GM06990 (cell line): ENCODE data around the gene KLHL30.

ENCODE experiments used
- DNase-seq: peaks from one replicate; pipeline ENCODE4 v3.0.0-alpha.2; 2011; ENCODE audit not compliant: insufficient read length; ENCODE audit errors: extremely low read depth
- H3K27me3 ChIP-seq: replicated peaks from 2 replicates; pipeline ENCODE4 v1.6.0; 2011; ENCODE audit warnings: low read length; ENCODE audit not compliant: control insufficient read depth, insufficient read depth
- H3K36me3 ChIP-seq: 2 replicates; pipeline ENCODE4 v1.5.1; 2011; ENCODE audit warnings: low read length; ENCODE audit not compliant: control insufficient read depth, insufficient read depth
- H3K4me3 ChIP-seq: replicated peaks from 2 replicates; pipeline ENCODE4 v1.5.1; 2011; ENCODE audit warnings: low read depth, mild to moderate bottlenecking, control low read depth, low read length
- TF ChIP-seq, protein P1 (sequence below): IDR thresholded peaks from 2 replicates; pipeline ENCODE4 v1.5.1; 2011; ENCODE audit warnings: low read length, control low read depth, mild to moderate bottlenecking, inconsistent platforms; ENCODE audit not compliant: insufficient read depth, poor library complexity, severe bottlenecking

KLHL30 gene

DNA sequence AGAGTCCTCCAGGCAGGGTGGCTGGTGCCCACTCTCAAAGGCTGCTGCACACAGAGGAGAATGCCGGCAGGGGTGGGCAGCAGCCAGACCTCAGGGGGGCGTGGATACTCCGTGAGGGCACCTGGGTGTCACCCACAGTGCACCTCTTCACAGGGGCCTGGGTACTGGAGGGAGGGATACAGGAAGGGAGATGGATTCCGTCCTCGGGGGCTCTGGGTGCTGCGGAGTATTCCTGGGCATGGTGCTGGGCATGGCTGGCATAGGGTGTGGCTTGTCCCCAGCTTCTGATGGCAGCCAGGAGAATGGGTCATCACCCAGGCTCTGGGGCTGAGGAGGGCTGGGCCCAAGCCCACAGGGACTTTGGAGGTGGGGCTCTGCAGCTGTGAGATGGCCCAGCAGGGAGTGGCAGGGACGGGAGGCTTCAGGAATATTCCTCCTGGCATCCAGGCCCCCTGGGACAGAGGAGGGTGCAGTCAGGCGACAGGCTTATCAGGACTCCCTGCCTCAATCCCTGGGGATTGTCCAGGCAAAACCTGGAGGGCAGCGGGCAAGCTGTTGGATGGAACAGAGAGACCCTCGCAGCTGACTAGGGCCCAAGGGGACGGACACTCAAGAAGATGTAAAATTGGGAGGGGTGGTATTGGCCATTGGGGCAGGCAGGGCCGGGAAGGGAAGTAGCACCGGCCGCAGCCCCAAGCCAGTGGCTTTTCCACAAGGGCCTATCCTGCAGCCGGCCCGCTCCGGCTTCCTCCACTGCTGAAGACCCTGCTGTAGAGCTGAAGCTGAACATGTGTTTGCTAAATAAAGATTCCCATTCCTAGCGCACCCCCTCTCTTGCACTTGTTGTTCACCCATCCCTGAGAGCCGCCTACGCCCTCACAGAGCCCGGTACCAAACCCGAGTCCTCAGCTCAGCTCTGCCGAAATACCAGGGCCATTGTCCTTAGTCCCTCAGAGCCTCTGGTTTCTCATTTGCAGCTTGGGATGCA is 5.7 kb upstream of the KLHL30 start:
- Histone ChIP-seq H3K4me3 (no peak overlapping the region), H3K36me3 (no peaks in the 10 kb centered on the region; the same call in 1 of the 2 replicates), H3K27me3 (no peaks in the 10 kb centered on the region)
- DNase-seq: no peak
- TF ChIP-seq, protein P1, sequence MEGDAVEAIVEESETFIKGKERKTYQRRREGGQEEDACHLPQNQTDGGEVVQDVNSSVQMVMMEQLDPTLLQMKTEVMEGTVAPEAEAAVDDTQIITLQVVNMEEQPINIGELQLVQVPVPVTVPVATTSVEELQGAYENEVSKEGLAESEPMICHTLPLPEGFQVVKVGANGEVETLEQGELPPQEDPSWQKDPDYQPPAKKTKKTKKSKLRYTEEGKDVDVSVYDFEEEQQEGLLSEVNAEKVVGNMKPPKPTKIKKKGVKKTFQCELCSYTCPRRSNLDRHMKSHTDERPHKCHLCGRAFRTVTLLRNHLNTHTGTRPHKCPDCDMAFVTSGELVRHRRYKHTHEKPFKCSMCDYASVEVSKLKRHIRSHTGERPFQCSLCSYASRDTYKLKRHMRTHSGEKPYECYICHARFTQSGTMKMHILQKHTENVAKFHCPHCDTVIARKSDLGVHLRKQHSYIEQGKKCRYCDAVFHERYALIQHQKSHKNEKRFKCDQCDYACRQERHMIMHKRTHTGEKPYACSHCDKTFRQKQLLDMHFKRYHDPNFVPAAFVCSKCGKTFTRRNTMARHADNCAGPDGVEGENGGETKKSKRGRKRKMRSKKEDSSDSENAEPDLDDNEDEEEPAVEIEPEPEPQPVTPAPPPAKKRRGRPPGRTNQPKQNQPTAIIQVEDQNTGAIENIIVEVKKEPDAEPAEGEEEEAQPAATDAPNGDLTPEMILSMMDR: no peak

DNA sequence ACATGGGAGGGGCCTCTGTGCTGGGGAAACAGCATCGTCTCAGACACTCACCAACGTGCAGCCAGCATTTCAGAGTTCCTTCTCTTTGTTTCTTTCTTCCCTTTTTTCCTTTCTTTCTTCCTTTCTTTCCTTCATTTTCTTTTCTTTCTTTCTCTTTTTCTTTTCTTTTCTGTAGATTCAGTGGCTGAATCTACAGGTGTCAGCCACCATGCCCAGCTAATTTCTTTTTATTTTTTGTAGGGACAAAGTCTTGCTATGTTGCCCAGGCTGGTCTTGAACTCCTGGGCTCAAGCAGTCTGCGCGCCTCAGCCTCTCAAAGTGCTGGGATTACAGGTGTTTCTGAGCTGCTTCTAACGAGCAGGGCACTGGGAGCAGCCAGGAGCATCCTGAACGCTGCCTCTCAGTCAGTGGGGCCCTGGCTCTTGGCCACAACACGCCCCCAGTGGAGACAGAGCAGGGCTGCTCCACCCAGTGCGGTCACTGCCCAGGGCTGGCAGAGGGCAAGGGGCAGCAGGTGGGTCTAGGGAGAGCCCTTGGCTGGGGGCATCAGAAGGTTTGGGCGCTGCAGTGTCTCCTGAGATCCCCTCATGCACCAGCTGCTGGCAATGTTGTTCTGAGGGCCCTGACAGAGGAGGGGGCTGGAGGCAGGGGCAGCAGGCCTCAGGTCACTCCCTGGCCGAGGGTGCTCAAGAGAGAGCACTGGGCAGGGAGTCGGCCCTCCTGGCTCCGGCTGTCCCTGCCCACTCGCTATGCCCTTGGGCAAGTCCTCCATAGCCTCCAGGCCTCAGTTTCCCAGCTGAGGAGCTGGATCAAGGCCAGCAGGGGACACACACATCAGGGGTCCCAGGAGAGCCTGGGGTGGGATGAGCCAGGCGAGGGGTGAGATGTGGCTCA is 4.7 kb upstream of the KLHL30 start:
- Histone ChIP-seq H3K4me3 (no peak overlapping the region), H3K36me3 (no peaks in the 10 kb centered on the region; the same call in 1 of the 2 replicates), H3K27me3 (no peaks in the 10 kb centered on the region)
- DNase-seq: no peak
- TF ChIP-seq, protein P1: no peak

DNA sequence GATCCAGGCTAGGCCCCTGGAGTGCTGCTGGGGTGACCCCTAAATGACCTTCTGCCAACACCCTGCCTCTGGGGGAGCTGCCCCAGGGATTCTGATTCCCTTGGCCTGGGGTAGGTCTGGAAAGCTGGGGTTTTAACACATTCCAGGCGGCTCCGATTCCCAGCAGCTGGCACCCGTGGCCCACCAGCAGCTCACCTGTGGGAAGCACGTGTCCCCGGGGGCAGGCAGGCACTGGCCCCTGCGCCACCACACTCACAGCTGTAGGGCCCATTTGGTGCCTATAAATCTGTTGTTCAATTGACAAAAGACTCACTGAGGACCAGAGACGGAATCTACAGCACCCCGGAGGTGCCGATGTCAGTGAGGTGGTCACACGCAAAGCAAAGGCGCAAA is 4.1 kb upstream of the KLHL30 start:
- Histone ChIP-seq H3K4me3 (no peak overlapping the region), H3K27me3 (no peaks in the 10 kb centered on the region), H3K36me3 (no peaks in the 10 kb centered on the region)
- no peak for DNase-seq
- TF ChIP-seq, protein P1: no peak

DNA sequence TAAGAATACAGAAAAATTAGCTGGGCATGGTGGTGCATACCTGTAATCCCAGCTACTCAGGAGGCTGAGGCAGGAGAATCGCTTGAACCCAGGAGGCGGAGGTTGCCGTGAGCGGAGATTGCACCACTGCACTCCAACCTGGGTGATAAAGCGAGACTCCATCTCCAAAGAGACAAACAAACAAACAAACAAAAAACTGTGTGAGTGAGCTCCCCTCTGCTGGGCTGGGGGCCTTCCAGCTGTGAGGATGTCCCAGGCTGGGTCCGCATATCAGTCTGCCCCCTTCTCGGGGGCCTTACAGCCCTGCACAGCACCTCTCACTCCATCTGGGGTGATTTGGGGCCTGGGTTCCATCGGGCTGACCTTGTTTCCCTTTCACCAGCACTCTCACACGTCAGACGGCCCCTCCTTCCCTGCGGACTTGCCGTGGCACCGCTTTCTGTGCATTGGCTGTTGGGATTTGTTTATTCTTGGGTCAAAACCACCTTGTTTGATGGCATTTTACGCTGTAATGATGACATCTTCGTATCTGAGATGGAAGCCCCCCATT is 2.8 kb upstream of the KLHL30 start:
- Histone ChIP-seq H3K27me3 (no peaks in the 10 kb centered on the region), H3K36me3 (no peaks in the 10 kb centered on the region), H3K4me3 (no peak overlapping the region)
- no peak for DNase-seq
- TF ChIP-seq, protein P1: no peak

DNA sequence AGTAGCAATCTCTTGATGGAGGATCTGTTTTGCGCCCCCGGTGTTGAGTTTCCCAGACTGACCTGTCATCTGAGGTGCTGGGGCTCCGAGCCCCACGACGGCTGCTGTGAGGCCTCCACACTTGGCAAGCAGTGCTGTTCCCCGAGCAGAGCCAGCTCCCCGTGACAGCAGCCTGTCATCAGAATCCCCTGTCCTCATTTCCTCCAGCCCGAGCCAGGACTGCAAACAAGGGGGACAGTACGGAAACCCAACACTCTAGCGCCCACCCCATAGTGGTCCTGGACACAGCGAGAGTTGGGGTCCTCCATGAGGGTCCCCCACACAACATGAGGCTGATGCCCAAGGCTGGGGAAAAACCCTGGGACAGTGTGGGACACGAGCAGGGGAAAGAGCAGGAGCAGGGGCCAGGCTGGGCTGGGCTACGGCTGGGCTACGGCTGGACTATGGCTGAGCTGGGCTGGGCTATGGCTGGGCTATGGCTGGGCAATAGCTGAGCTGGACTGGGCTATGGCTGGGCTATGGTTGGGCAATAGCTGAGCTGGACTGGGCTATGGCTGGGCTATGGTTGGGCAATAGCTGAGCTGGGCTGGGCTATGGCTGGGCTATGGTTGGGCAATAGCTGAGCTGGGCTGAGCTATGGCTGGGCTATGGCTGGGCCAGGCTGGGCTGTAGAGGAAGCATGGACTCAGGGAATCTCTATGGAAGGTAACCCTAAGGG is 1.5 kb upstream of the KLHL30 start:
- DNase-seq: no peak
- no peak overlapping the region for H3K4me3 ChIP-seq
- TF ChIP-seq, protein P1: no peak
- no peaks in the 10 kb centered on the region for H3K27me3 ChIP-seq
- H3K36me3 ChIP-seq: no peaks in the 10 kb centered on the region
